NCI-H526 treated with DMSO at 0.1 percent for 48 hours (cell line): ENCODE data around the gene LY9.

Source experiments
- DNase-seq: peaks from one replicate; lab custom pipeline; 2025; lab: John Stamatoyannopoulos, UW

The LY9 gene

DNA sequence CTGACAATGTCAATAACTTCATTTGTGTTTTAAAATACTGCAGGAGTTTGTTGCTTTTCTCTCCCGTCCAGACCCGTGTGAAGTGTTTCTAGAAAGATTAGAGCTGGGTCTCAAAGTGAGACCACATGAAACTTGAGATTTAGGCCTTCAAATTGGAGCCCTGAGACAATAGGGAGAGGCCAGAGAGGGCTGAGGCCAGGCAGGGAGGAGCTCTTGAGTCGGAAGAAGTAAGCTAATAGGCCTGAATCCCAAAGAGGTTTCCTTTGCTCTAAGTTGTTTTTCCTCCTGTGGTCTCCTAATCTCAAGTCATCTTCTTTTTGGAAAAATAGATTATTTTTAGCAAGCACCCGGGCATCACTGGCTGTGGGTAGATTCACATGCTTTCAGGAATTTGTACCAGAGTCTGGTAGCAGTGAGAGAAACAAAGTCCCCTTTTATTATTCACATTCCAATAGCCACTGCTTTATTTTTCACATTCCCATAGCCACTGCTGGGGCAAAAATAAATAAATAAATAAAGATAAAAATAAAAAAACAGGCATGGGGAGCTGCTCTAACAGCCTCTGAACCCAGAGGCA lies 41.1 kb downstream of the LY9 start:
- DNase-seq: no peak

DNA sequence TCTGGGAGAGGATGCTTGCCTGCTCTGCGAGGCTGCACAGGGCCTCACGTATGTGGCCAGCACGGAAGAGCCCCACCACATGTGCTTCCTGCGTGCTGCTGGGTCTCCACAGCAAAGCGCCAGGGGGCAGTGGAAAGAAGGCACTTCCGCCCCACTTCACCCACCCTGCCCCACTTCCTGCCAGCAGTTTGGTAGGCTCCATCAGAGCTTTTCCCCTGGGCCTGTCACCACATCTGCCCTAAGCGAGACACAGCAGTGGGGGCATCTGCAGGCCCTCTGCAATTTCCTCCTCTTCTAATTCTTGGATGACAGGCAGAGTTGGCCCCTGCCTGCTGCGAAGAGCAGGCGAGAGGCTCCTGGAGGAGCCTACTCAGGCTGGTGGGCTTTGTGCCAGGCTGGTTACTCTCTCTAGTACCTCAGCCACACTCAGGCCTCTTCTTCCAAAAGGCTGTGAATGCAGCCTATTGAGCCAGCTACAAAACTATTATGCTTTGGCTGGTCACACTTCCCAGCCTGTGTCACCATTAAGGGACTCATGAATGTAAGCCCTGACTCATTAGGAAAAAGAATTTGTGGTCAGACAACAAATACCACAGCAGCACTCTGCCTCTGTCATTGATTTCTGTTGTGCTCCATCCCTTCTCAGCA lies 41.7 kb downstream of the LY9 start:
- DNase-seq: no peak

DNA sequence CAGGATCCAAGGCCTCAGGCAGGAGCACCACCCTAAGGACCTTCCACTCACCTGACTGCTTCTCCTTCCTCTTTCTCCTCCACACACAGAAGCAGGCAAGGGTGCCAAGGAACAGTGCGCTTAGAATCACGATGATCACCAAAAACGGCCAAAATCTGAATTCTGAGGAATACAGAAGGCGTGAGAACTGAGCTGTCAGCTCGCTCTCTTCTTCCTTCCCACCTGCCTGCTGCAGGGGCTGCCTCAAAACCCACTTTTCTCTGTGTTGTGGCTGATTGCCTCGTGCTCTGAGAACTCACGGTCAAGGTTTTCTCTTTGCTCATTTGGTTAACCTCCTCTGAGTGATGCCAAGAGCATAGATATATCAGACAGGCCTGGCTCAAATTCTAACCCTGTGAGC lies 42.9 kb downstream of the LY9 start:
- no peak for DNase-seq

DNA sequence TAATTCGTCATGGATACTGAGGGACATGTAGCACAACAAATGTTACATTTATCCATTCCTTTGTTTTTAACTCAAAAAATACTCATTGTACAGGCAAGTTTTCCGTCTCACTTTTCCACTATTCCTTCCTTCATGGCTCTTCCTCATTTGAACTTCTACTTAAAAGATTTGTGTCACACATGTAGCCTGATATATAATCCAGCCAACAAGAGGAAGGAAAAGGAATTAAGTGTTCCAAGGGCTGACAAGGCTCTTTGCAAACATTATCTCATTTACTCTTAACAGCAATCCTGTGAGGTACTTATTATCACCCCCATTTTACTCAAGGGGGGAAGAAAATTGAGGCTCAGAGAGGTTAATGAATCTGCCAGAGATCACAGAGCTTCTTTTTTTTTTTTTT lies 43.8 kb downstream of the LY9 start:
- DNase-seq: no peak

DNA sequence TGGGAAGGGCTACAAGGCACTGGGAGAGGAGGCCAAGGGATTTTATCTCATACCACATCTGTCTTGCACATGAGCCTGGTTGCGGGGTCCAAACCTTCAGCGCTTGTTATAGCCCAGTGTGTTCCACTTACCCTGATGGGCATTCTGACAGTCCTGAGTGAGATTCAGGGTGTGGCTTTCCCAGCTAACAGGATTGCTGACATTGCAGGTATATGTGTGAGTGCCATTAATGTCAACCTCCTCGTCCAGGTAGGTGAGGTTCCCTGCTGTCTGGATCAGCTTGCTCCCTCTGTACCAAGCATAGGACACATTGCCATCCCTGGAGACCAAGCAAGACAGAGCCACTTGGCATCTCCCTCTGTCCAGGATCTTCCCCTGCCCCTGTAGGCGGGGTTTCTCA lies 45.1 kb downstream of the LY9 start:
- no peak for DNase-seq

DNA sequence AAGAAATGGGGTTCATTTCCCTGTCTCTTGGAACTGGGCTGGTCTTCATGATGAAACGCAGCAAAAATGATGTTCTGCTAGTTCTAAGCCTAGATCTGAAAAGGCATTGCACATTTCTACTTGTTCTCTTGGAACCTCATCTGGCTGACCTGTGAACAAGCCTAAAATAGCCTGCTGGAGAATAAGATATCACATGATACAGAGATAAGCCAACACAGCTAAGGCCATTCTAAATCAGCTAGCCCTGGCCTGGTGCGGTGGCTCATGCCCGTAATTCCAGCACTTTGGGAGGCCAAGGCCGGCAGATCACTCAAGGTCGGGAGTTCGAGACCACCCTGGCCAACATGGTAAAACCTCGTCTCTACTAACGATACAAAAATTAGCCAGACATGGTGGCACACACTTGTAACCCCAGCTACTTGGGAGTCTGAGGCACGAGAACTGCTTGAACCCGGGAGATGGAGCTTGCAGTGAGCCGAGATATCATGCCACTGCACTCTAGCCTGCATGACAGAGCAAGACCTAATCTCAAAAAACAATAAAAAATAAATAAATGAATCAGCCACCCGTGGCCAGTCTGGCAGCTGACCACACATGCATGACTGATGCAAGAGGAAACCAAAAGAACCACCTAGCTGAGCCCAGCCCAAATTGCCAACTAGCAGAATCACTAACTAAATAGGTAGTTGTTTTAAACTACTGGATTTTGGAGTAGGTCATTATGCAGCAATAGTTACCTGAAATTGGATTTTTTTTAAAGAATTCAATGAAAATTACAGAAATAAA lies 48.7 kb downstream of the LY9 start:
- DNase-seq: no peak

DNA sequence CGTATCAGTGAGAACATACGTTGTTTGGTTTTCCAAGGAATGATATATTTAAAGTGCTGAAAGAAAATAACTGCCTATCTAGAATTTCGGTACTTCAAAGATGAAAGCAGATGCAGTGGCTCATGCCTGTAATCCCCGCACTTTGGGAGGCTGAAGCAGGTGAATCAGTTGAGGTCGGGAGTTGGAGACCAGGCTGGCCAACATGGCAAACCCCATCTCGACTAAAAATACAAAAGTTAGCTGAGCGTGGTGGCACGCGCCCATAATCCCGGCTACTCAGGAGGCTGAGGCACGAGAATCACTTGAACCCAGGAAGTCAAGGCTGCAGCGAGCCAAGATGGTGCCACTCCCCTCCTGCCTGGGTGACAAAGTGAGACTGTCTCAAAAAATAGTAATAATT lies 50.3 kb downstream of the LY9 start:
- no peak for DNase-seq

DNA sequence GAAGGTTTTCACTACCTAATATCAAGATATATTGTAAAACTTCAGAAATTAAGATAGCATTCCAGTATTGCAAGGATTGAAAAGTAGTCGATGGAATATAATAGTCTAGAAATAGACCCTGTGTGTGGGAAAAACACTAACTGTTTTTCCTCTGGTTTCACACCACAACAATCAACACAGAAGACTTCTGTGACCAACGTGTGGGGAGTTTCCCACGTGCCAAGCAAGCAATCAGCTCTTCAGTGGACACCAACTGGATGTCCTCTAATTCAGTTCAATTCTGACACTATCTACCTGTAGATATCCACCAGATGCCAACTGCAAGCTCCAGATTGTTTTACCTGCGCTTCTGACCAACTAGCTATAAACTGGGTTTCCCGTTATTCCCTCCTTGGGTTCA lies 54.6 kb downstream of the LY9 start:
- DNase-seq: no peak

DNA sequence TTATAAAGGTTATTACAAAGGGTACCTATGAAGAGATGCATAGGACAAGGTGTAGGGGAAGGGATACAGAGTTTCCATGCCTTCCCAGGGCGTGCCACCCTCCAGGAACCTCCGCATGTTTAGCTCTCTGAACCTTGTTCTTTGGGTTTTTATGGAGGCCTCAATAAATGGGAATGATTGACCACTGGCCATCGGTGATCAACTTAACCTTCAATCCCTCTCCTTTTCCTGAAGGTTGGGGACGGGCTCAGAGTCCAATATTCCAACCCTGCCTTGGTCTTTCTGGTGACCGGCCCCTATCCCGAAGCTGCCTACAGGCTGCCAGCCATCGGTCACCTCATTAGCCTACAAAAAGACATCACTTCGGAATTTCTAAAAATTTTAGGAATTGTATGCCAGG lies 55.0 kb downstream of the LY9 start:
- no peak for DNase-seq

DNA sequence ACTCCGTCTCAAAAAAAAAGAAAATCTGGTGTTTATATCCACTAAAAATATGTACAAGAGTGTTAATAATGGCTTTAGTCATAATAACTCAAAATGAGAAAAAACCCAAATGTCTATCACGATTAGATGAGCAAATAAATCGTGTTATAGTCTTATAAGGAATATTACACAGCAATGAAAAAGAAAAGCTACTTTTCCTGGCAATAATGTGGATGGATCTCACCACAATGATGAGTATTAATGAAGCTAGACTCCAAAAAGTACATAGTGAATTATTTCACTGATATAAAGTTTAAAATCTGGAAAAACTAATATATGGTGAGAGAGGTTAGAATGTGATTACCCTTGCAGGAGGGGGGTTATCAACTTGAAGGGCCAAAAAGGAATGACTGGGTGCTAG lies 57.0 kb downstream of the LY9 start:
- DNase-seq: no peak

DNA sequence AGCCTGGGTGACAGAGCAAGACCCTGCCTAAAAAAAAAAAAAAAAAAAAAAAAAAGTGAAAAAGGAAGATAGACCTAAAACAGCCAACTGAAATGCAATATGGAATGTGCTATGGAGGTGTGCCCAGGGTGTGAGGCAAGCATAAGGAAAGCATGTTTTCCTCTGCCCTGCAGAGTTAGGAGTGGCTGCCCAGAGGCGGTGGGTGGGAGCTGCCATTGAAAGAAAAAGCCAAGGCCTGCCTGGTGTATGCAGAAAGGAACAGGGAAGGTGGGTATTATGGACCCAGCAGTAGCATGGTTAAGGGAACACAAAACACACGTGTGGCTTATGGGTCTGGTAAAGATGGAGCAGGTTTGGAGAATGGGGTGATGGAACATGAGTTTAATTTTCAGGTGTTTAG lies 57.8 kb downstream of the LY9 start:
- no peak for DNase-seq

DNA sequence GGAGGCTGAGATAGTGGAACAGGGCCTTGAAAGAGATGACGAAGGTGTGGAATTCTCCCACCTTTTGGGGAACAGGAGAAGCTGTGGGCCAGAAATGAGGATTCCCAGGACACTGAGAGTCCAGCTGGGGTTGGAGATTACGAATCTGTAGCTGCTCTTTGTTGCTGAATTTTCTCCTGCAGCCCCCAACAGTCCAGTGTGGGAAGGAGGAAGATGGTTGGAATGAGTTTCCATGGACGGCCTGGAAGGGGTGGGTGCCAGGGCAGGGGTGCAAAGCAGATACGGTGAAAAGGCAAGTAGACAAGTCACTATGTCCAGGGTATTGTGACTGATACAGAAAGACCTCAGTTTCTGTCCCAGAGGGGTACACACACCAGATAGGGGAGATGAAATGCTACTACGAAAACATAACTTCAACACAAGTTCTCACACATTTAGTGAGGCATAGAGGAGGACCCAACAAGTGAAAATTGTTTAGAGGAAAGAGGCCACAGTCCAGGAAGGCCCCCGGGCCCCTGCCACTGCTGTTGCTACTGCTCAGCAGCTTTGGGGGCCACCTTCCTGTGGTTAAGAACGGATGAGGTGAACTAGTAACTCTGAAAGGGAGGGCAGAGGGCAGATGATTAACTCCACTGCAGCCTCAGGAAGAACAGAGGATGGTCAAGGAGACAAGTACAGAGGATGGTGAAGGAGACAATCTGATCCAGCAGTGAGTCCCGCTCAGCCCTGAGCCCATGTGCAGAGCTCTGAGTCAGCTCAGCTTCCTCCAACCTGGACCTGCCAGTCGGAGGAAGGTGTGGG lies 59.4 kb downstream of the LY9 start:
- no peak for DNase-seq

DNA sequence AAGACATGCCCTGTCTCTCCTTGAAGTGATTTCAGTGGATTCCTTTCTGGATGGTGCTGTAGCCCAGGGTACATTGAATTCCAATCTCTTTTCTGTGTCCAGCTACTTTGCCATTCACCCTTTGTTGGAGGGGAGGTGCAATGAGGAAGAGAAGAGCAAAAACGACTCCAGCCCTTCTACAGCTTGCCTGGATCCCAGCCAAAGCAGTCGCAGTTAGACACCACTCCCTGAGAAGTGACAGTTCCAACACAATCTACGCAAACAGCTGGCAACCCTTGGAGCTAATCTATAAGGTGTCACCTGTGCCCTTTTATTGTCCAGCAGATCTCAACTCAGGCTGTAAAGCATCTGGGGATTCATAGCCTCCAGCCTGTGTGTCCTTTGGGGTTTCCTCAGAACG lies 62.1 kb downstream of the LY9 start:
- DNase-seq: no peak

DNA sequence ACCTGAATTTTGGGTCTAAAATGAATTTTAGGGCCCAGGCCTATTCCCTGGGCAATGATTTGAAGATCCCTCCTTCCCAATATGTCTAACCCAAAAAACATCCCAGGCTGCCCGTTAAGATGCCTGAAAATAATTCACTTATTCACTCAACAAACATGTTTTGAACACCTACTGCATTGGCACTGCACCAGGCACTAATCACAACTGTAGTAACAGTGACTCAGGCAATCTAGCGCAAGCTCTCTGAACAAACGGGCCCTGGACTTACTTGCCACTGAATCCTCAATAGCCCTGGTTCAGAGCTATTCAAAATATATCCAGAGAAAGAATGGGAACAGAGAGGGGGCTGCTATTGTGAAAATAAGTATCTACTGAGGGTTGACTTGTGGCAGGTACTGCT lies 62.5 kb downstream of the LY9 start:
- DNase-seq: no peak

DNA sequence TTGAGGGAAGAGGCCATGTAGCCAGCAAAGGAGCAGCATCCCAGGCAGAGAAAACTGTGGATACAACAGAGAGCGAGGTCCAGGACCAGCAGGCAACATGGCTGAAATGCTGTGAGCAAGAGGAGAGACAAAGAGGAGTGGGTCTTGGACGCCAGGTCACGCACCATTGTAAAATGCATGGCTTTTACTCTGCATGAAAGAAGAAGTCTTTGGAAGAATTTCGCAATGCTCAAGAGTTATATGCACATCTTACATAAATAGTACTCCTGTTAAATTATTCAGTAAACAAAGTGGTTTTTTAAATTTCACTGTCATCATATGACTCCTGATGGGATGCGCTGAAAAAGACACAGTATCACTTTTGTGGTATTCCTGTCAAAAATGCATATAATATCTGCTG lies 63.2 kb downstream of the LY9 start:
- DNase-seq: no peak

DNA sequence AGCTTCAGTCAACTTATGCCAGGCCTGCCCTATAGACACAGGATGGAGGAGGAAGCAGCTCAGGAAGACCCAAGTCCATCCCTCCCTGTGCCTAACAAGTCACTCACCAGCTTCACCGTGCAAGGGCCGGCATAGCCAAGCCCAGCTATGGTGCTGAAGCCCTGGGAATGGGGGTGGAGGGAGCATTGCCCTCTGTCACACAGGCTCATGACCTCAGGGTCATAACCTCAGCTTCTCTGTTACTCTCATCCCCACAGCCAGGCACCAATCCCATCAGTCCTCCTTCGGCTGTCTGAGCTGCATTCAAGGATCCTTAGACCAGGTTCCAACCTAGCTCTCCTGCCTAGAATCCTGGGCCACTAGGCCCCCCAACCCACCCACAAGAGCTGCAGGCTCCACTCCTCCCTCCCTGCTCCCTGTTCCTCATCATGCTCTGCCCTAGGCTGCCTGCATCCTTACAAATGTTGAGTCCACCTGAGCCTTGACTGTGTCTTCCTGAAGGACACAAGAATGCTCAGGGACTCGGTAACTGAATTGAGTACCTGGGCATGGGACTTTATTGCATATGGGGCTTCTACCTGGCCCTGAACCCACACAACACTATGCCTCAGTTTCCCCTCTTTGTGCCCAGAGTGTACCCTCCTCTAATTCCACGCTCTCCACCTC lies 65.0 kb downstream of the LY9 start:
- DNase-seq: no peak

DNA sequence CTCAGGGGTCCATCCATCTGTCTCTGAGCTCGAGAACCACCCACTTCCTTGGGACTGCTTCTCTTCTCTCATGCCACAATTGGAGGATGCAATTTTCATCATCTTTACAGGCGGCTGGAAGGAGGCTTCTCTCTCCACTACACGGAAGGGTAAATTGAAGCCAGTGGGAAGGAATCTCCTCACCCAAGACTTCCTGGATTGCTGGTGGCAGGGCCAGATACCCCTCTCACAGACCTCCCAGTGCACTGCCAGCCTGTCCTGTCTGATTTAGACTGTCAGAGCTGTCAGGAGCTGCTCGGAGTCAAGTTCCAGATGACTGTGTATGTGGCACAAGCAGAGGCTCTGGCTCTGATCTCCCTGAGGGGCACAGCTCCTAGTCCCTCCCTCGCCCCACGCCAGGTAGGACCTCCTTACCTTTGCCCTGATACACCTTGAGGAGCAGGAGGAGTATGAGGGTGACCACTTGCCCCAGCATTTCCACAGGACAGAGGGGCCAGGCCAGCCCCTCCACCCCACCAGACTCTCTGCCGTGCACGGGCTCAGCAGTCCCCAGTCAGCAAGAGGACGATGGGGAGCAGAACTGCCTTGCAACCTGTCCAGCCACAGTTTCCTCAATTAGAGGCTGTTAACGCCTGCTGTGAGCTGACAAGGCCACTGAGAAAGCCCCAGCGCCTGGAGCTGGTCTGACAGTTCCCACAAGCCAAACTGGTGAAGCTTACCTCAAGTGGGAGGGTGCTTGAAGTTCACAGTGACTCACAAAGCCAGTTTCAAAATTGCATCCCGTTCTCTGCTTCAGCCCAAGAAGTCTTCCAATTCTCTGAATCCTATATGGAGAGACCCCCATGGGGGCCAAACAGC lies 66.5 kb downstream of the LY9 start, which contains the start of gene CD244:
Gene CD244 (minus strand): TSS at position 685 of the 858 bp plus-strand sequence. CDS start 210 bp downstream, at position 475.
- DNase-seq: no peak

DNA sequence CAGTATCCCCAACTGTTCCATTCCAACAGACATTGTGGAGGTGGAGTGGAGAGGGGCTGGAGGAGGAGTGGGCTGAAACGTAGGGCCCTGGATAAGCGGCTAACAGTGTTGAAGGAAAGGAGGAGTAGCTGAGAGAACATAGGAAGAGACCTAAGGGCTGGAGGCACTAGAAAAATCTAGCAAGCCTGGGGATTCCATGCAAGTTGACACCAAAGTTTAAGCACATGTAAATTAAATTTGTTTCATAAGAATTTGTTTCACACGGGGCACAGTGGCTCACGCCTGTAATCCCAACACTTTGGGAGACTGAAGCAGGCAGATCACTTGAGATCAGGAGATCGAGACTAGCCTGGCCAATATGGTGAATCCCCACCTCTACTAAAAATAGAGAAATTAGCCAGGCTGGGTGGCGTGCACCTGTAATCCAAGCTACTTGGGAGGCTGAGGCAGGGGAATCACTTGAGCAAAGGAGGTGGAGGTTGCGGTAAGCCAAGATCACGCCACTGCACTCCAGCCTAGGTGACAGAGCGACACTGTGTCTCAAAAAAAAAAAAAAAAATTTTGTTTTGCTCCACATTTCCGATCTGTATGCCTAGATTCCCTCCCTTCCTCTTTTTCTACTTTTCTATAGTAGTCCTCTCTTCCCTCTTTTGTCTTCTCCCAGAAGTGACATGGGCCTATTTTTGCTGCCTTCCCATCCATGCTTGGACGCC lies 67.2 kb downstream of the LY9 start:
- DNase-seq: no peak

DNA sequence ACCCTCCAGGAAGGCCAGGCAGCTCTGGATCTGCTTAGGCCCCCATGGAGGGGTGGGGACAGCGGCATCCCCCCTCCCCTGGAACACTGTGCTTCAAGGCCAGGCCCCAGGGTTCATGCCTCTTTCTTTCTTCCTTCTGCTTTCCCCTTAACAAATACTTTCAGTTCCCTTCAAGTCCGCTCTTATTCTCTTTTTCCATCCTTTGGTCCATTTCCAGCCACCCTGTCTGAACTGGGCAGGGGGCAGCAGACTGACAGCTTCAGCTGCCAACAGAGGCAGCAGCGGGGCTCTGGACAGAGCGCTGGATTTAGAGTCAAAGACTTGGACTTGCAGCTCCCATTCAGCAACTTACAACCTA lies 67.8 kb downstream of the LY9 start:
- DNase-seq: no peak

DNA sequence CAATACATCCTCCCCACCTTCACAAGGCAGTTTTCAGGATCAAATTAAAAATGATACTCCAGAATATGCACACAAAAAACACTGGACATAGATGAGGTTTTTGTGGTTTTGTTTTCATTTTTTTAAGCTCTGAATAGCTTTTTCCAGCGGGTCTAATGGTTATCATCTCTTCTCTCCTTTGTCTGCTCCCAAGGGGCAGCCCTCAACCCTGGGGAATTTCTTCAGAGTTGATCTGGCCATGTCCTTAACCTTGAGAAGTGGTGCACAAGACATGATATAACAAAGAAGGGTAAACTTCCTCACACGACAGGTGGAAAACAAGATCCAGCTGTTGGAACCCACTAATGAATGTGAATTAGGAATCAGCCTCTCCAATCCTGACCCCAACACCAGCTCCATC lies 68.2 kb downstream of the LY9 start:
- no peak for DNase-seq

DNA sequence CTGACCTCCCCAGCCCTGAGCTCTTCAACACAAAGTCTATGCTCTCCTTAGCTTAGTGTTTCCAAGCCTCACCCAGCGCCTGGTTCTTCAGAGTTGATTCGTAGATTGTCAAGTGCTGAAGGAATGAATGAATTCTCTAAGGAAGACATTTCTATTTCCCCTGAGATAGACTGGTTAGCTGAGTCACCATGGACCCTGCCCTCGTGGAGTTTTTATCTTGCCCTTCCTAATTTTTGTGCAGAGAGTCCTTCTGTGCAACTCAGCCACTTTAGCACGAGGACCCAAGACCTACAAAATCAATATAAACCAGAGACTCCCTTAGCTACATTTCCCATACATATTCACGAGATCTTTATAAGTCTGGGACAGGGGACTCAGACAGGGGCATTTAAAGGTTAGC lies 69.4 kb downstream of the LY9 start:
- DNase-seq: no peak
